SK-N-SH (cell line): Measurements from ENCODE around the gene JAKMIP1.

ENCODE experiments used
- CHD2 ChIP-seq: fragments of 150-350 bp; IDR thresholded peaks from 2 replicates; pipeline ENCODE4 v1.6.1; 2018; ENCODE audit warnings: low read length; ENCODE audit not compliant: partially characterized antibody
- CTCF ChIP-seq: fragments of 200-600 bp; sonication (generic); IDR thresholded peaks from 2 replicates; pipeline ENCODE4 v1.6.1; 2017; ENCODE audit warnings: antibody characterized with exemption, mild to moderate bottlenecking, moderate library complexity
- EP300 ChIP-seq, 2 experiments: IDR thresholded peaks; 2 replicates each; pipeline versions ENCODE4 v1.4.0 to v1.6.1; 2012; ENCODE audit warnings: borderline replicate concordance in 1 of 2, low read depth in 1 of 2, low read length in 1 of 2
- EZH2phosphoT487 ChIP-seq: fragments of 200-600 bp; sonication (generic); IDR thresholded peaks from 2 replicates; pipeline ENCODE4 v1.6.1; 2017; ENCODE audit warnings: low read depth, mixed run types, mild to moderate bottlenecking, antibody characterized with exemption, moderate library complexity, borderline replicate concordance
- MAX ChIP-seq: IDR thresholded peaks from 2 replicates; pipeline ENCODE4 v1.4.0; 2012; ENCODE audit warnings: low read depth
- RAD21 ChIP-seq: IDR thresholded peaks from 2 replicates; pipeline ENCODE4 v1.6.1; 2012; ENCODE audit warnings: mild to moderate bottlenecking, low read length
- TEAD4 ChIP-seq: IDR thresholded peaks from 2 replicates; pipeline ENCODE4 v1.4.0; 2012; ENCODE audit warnings: mild to moderate bottlenecking, borderline replicate concordance; ENCODE audit not compliant: insufficient read depth
- TF ChIP-seq, protein P1 (sequence below): fragments of 150-350 bp; IDR thresholded peaks from 2 replicates; pipeline ENCODE4 v1.6.1; 2017; ENCODE audit warnings: antibody characterized with exemption, low read length, low read depth, borderline replicate concordance

DNA sequence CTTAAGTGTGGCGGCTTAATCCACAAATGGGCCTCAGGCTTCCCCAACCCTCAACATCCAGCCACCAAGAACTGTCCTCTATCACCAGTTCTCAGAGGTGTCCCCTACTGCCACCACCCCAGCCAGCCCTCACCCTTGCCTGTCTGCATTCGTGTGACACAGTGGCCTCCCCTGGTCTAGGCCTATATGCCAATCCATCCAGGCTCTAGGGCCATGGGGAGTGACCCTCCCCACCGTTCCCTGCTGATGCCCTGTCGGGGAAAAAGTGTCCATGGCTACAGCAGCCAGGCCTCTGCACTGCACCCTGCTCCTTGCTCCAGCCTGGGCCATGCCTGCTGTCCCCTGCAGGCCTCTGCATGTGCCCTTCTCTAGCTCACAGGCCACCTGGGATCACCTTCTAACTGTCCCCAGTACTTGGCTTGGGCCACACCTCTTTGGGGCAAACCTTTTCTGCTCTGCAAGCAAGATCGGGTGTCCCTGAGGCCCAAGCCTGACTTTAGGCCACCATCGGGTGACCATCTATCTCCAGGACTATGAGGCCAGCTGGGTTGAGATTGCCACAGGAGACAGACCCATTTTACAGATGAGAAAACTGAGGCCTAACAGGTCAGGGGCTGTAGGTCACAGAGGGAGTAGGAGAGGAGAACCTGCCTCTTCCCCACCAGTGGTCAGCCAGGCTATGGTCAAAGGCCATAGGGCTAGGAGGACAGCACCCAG, 75.8 kb downstream of the JAKMIP1 start:
- TF ChIP-seq CTCF (no peak), EZH2phosphoT487 (no peak), MAX (no peak), CHD2 (no peak), TEAD4 (no peak), RAD21 (no peak), EP300 (IDR thresholded peaks at IDR 0.05; ENCODE audit: borderline replicate concordance in 1 of 2, low read depth in 1 of 2, low read length in 1 of 2) (no peak)
- TF ChIP-seq, protein P1, sequence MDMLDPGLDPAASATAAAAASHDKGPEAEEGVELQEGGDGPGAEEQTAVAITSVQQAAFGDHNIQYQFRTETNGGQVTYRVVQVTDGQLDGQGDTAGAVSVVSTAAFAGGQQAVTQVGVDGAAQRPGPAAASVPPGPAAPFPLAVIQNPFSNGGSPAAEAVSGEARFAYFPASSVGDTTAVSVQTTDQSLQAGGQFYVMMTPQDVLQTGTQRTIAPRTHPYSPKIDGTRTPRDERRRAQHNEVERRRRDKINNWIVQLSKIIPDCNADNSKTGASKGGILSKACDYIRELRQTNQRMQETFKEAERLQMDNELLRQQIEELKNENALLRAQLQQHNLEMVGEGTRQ: no peak
